GM21360 (cell line): Measurements from ENCODE around the gene FAM168A.

Source experiments
- ATAC-seq: cut with Tn5 transposase; IDR thresholded peaks from one replicate; pipeline ENCODE4 v1.9.1; 2021; ENCODE audit warnings: mild to moderate bottlenecking, moderate library complexity; ENCODE audit not compliant: unreplicated experiment

FAM168A gene

GRCh38 chr11:73392108-73393010 is 205.6 kb downstream of the FAM168A start:
- ATAC-seq, result no peak

GRCh38 chr11:73391665-73392064 is 206.2 kb downstream of the FAM168A start:
- no peak for ATAC-seq

GRCh38 chr11:73390601-73391565 is 207.0 kb downstream of the FAM168A start:
- ATAC-seq, result no peak

GRCh38 chr11:73389916-73390315 is 208.0 kb downstream of the FAM168A start:
- no peak for ATAC-seq

GRCh38 chr11:73389134-73389525 is 208.8 kb downstream of the FAM168A start:
- no peak for ATAC-seq

- ATAC-seq, result no peak
Measured at GRCh38 chr11:73388265-73389133, 209.4 kb downstream of the FAM168A start.

GRCh38 chr11:73387594-73388264 is 210.2 kb downstream of the FAM168A start:
- no peak for ATAC-seq

- ATAC-seq, result no peak
Measured at GRCh38 chr11:73386546-73386945, 211.4 kb downstream of the FAM168A start.

GRCh38 chr11:73386016-73386415 is 211.9 kb downstream of the FAM168A start:
- ATAC-seq, result no peak

GRCh38 chr11:73384872-73385689 is 212.8 kb downstream of the FAM168A start:
- ATAC-seq, result no peak

- no peak for ATAC-seq
Measured at GRCh38 chr11:73384531-73384871, 213.4 kb downstream of the FAM168A start.

GRCh38 chr11:73384125-73384441 is 213.8 kb downstream of the FAM168A start:
- ATAC-seq, result no peak

GRCh38 chr11:73383249-73384124 is 214.4 kb downstream of the FAM168A start:
- ATAC-seq, result no peak

GRCh38 chr11:73382747-73383146 is 215.2 kb downstream of the FAM168A start:
- no peak for ATAC-seq

GRCh38 chr11:73382183-73382582 is 215.7 kb downstream of the FAM168A start:
- no peak for ATAC-seq

- ATAC-seq, result no peak
Measured at GRCh38 chr11:73381589-73381988, 216.3 kb downstream of the FAM168A start.

- no peak for ATAC-seq
Measured at GRCh38 chr11:73380897-73381410, 217.0 kb downstream of the FAM168A start.

GRCh38 chr11:73380331-73380730 is 217.6 kb downstream of the FAM168A start:
- ATAC-seq, result no peak
